Measurements from ENCODE around the gene TMA7B.

DNA sequence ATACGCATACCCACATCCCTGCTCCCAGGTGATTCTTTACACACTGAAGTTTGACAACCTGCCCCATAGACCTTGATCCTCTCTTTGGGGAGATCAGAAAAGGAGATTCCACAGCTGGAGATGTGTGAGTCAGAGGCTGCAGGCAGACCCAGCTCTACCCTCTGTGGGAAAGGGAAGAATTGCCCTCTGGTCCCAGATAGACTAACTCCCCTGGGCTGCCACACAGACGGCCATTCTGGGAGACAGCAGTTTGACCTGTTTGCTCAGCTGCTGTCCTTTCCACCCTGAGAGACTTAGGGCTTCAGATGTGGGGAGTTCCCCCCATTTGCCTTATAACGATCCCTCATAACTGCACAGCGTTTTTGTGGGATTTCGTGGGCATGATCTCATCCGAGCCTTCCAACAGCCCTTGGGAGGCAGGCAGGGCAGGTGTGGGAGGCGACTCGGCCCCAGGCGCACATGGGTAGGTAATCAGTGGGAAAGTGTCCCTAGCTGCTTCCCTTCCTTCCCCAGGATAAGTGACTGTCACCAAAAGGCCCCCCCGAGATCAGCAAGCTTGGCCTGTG, 48.6 kb downstream of the TMA7B start:
- TF ChIP-seq, protein P1, sequence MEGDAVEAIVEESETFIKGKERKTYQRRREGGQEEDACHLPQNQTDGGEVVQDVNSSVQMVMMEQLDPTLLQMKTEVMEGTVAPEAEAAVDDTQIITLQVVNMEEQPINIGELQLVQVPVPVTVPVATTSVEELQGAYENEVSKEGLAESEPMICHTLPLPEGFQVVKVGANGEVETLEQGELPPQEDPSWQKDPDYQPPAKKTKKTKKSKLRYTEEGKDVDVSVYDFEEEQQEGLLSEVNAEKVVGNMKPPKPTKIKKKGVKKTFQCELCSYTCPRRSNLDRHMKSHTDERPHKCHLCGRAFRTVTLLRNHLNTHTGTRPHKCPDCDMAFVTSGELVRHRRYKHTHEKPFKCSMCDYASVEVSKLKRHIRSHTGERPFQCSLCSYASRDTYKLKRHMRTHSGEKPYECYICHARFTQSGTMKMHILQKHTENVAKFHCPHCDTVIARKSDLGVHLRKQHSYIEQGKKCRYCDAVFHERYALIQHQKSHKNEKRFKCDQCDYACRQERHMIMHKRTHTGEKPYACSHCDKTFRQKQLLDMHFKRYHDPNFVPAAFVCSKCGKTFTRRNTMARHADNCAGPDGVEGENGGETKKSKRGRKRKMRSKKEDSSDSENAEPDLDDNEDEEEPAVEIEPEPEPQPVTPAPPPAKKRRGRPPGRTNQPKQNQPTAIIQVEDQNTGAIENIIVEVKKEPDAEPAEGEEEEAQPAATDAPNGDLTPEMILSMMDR (IDR thresholded peaks at IDR 0.05) = no peak
- no peak for TF ChIP-seq CHD2 (IDR thresholded peaks at IDR 0.05; ENCODE audit: low read length, partially characterized antibody)
- no peak for TF ChIP-seq MXI1 (IDR thresholded peaks at IDR 0.05; ENCODE audit: low read depth, low read length)
- TF ChIP-seq, protein P2, sequence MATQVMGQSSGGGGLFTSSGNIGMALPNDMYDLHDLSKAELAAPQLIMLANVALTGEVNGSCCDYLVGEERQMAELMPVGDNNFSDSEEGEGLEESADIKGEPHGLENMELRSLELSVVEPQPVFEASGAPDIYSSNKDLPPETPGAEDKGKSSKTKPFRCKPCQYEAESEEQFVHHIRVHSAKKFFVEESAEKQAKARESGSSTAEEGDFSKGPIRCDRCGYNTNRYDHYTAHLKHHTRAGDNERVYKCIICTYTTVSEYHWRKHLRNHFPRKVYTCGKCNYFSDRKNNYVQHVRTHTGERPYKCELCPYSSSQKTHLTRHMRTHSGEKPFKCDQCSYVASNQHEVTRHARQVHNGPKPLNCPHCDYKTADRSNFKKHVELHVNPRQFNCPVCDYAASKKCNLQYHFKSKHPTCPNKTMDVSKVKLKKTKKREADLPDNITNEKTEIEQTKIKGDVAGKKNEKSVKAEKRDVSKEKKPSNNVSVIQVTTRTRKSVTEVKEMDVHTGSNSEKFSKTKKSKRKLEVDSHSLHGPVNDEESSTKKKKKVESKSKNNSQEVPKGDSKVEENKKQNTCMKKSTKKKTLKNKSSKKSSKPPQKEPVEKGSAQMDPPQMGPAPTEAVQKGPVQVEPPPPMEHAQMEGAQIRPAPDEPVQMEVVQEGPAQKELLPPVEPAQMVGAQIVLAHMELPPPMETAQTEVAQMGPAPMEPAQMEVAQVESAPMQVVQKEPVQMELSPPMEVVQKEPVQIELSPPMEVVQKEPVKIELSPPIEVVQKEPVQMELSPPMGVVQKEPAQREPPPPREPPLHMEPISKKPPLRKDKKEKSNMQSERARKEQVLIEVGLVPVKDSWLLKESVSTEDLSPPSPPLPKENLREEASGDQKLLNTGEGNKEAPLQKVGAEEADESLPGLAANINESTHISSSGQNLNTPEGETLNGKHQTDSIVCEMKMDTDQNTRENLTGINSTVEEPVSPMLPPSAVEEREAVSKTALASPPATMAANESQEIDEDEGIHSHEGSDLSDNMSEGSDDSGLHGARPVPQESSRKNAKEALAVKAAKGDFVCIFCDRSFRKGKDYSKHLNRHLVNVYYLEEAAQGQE (IDR thresholded peaks at IDR 0.05; ENCODE audit: low read depth, low read length) = no peak
- TF ChIP-seq, protein P3, sequence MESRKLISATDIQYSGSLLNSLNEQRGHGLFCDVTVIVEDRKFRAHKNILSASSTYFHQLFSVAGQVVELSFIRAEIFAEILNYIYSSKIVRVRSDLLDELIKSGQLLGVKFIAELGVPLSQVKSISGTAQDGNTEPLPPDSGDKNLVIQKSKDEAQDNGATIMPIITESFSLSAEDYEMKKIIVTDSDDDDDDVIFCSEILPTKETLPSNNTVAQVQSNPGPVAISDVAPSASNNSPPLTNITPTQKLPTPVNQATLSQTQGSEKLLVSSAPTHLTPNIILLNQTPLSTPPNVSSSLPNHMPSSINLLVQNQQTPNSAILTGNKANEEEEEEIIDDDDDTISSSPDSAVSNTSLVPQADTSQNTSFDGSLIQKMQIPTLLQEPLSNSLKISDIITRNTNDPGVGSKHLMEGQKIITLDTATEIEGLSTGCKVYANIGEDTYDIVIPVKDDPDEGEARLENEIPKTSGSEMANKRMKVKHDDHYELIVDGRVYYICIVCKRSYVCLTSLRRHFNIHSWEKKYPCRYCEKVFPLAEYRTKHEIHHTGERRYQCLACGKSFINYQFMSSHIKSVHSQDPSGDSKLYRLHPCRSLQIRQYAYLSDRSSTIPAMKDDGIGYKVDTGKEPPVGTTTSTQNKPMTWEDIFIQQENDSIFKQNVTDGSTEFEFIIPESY (IDR thresholded peaks at IDR 0.05; ENCODE audit: borderline replicate concordance, low read depth) = no peak
- TF ChIP-seq, protein P4, sequence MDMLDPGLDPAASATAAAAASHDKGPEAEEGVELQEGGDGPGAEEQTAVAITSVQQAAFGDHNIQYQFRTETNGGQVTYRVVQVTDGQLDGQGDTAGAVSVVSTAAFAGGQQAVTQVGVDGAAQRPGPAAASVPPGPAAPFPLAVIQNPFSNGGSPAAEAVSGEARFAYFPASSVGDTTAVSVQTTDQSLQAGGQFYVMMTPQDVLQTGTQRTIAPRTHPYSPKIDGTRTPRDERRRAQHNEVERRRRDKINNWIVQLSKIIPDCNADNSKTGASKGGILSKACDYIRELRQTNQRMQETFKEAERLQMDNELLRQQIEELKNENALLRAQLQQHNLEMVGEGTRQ (IDR thresholded peaks at IDR 0.05; ENCODE audit: borderline replicate concordance, low read depth, low read length) = no peak
